PC-3 (cell line): ENCODE measurements around the gene FAM72C. TPM values are rescaled to one million over a fixed set of nuclear protein-coding genes. Genes with fewer than 3 reads are reported as not detected.
A peak's percentile ranks its signal among the peaks of the same experiment; 100 is the strongest.
"Not testable (repeated sequence)": the region's sequence is repeated elsewhere in the genome, so short reads cannot be mapped to it uniquely, and the experiment has no call there.

Experiments
- ATAC-seq: fragments of 200-7000 bp; cut with Tn5 transposase; 2 replicates; pipeline ENCODE4 v1.9.1; 2020; ENCODE audit warnings: mild to moderate bottlenecking, moderate library complexity
- Bru-seq: library from RNA; stranded (reverse); fragments of 400-500 nt; gene quantifications from one replicate; lab custom pipeline; 2021; lab: Mats Ljungman, UMichigan
- BruChase-seq, 2 experiments: library from RNA; stranded (reverse); fragments of 400-500 nt; gene quantifications; one replicate each; lab custom pipeline; 2021; lab: Mats Ljungman, UMichigan
- BruUV-seq: library from RNA; stranded (reverse); fragments of 400-500 nt; replicated peaks from 2 replicates; lab custom pipeline; 2021; lab: Mats Ljungman, UMichigan
- CTCF ChIA-PET: fragments of 300-600 bp; sonication (Branson Sonifier 250); formaldehyde crosslinking; loops from one replicate; lab custom pipeline; 2022; ENCODE audit warnings: antibody characterized with exemption; lab: Charles Lee
- POLR2A ChIA-PET: fragments of 300-600 bp; sonication (Branson Sonifier 250); formaldehyde crosslinking; loops from one replicate; lab custom pipeline; 2022; ENCODE audit warnings: antibody characterized with exemption; ENCODE audit not compliant: unreplicated experiment; lab: Charles Lee
- DNase-seq: peaks from one replicate; pipeline ENCODE4 v3.0.0-alpha.2; 2015
- H2AFZ ChIP-seq: fragments of 300-600 bp; sonication (generic); 2 replicates; pipeline ENCODE4 v1.6.0; 2016; ENCODE audit warnings: antibody characterized with exemption, low read length
- H3F3A ChIP-seq: fragments of 300-600 bp; sonication (generic); one replicate; pipeline ENCODE4 v1.6.0; 2017; ENCODE audit warnings: antibody characterized with exemption, low read length, control low read depth, mild to moderate bottlenecking; ENCODE audit not compliant: unreplicated experiment
- H3K27ac ChIP-seq: fragments of 300-600 bp; sonication (generic); 2 replicates; pipeline ENCODE4 v1.5.1; 2016; ENCODE audit warnings: mild to moderate bottlenecking, low read length
- H3K27me3 ChIP-seq: fragments of 300-600 bp; sonication (generic); 2 replicates; pipeline ENCODE4 v1.6.1; 2016; ENCODE audit warnings: low read length, mixed read lengths
- H3K36me3 ChIP-seq: fragments of 300-600 bp; sonication (generic); 2 replicates; pipeline ENCODE4 v1.6.1; 2016; ENCODE audit warnings: low read depth, mixed run types, low read length, mixed read lengths
- H3K4me1 ChIP-seq: fragments of 300-600 bp; sonication (generic); 2 replicates; pipeline ENCODE4 v1.5.1; 2016; ENCODE audit warnings: low read length; ENCODE audit not compliant: insufficient read depth
- H3K4me2 ChIP-seq: fragments of 300-600 bp; sonication (generic); 2 replicates; pipeline ENCODE4 v1.6.0; 2016; ENCODE audit warnings: low read length
- H3K4me3 ChIP-seq: fragments of 300-600 bp; sonication (generic); 2 replicates; pipeline ENCODE4 v1.5.1; 2016; ENCODE audit warnings: mild to moderate bottlenecking, low read length, mixed read lengths
- H3K79me2 ChIP-seq: fragments of 300-600 bp; sonication (generic); 2 replicates; pipeline ENCODE4 v1.6.1; 2017; ENCODE audit warnings: low read length, mixed read lengths
- H3K9ac ChIP-seq: fragments of 300-600 bp; sonication (generic); 2 replicates; pipeline ENCODE4 v1.6.0; 2016; ENCODE audit warnings: mild to moderate bottlenecking, low read length
- H3K9me2 ChIP-seq: fragments of 300-600 bp; sonication (generic); replicated peaks from 2 replicates; pipeline ENCODE4 v1.6.1; 2016; ENCODE audit warnings: mixed run types, low read length, mixed read lengths
- H3K9me3 ChIP-seq: fragments of 300-600 bp; sonication (generic); 2 replicates; pipeline ENCODE4 v1.6.1; 2016; ENCODE audit warnings: low read length, mixed read lengths
- H4K20me1 ChIP-seq: fragments of 300-600 bp; sonication (generic); 2 replicates; pipeline ENCODE4 v1.6.1; 2016; ENCODE audit warnings: low read length, mixed read lengths
- intact Hi-C: fragments of 100-400 bp; cut with micrococcal nuclease; formaldehyde crosslinking; loops from 2 replicates; pipeline ENCODE4 v1.9.0; 2023
- long read RNA-seq: library from polyadenylated mRNA; unstranded; transcript quantifications from one replicate; pipeline ENCODE4 v2.0.0, GENCODE V29; 2021; ENCODE audit not compliant: unreplicated experiment
- total RNA-seq: library from RNA; depleted of rRNA; stranded (reverse); fragments of >200 nt; gene quantifications from 2 replicates; pipeline ENCODE4 v1.2.3, GENCODE V29; 2014; rRNA removed

The FAM72C gene
- 4.3 and 7.3 TPM in 2 replicates for total RNA-seq
- percentile 35 among the genes with signal in this experiment for Bru-seq, nascent RNA
- BruChase-seq, experiment 1, labeled RNA remaining after a 6-hour chase, result percentile 40 among the genes with signal in this experiment
- BruChase-seq, experiment 2, labeled RNA remaining after a 2-hour chase, result percentile 19 among the genes with signal in this experiment
- long read RNA-seq, partial matches to known transcripts, result 0 of 5 reads
- long read RNA-seq, other reads (novel, unspliced or antisense), result 2 of 5 reads

DNA sequence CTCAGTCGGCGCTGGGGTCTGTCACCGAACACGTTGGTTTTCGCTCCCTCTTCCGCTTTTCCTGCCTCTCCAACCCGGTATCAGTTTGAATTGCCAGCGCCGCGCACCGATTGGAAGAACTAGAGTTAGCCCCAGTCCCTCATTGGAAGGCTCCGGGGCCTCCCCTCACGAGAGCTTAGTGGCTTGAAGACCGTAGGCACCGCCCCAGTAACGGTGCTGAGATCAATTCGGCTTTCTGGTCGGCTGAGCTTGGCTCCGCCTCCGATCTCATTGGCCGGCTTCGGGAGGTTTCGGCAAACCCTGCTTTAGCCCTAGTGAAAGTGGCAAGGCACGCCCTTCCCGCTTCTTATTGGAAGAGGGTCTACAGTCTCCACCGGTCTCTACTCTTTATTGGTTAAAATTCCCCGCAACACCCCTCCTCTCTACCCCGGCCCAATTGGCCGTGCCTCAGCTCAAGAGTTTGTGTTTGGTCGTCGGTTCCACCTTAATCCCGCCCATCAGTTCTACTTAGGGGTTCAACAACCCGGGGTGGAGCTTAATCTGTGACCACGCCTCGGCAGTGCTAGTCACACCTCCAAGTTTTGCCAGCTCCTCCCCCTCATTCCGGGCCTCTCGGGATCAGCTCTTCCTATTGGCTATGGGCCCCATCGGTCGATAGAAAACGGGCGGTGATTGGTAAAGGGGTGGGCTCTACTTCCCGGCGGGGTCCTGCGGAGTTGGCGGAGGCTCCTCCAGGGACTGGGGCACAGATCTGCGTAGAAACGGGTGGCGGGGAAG lies at the start of gene FAM72C:
FAM72C (minus strand) TSS at position 63 of the 777 bp plus-strand sequence. CDS start 845 bp downstream, outside the sequence.
- peak; percentile 69 for ATAC-seq

DNA sequence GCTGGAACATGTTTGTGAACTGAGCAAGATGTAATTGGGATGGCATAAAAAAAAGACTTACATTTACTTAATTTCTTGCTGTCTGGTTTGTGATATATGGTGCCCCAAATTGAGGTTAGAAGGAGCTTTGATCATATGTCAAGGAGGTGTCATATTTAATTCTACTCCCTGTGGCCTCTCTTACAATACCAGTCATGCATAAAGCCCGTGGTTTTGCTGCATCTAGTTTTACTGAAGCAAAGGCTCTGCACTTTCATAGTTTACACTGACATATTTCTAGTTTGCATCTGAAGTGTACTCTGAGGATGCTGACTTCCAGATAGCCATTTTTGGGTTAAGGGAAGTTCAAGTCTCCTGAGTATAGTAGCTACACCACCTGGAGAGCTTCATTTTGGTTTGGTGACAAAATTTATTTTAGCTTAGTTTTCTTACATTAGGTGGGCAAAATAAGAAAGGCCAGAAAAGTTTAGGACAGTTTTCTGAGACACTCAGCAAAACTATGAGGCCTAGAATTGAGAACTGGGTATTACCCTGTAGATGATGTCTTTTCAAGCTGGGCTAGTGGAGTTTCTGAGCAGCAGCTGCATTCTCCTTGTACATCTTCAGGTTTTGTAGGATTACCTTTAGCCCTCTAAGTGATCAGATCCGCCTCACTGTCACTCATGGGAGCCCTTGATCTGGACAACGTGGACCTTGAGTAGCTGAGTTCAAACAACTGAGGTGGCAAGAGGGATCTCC lies 48.4 kb upstream of the FAM72C start:
- H3K27ac ChIP-seq, H3K4me3 ChIP-seq, H3K27me3 ChIP-seq, POLR2A ChIA-PET, H3F3A ChIP-seq, DNase-seq, H3K79me2 ChIP-seq, H2AFZ ChIP-seq, H4K20me1 ChIP-seq, H3K4me2 ChIP-seq, H3K9me3 ChIP-seq, CTCF ChIA-PET, H3K9me2 ChIP-seq, BruUV-seq, H3K4me1 ChIP-seq, H3K36me3 ChIP-seq, intact Hi-C loops, H3K9ac ChIP-seq: not testable (repeated sequence)
- peak; percentile 24; the same call in 1 of the 2 replicates for ATAC-seq

More for the DNA sequence above, at the start of gene FAM72C:
- H3K9me2 ChIP-seq, H3K4me1 ChIP-seq, BruUV-seq, H3K9me3 ChIP-seq, H3K27me3 ChIP-seq, H3K9ac ChIP-seq, H3F3A ChIP-seq, H2AFZ ChIP-seq, intact Hi-C loops, H3K4me2 ChIP-seq, POLR2A ChIA-PET, H3K36me3 ChIP-seq, H3K27ac ChIP-seq, CTCF ChIA-PET, H3K79me2 ChIP-seq, DNase-seq, H3K4me3 ChIP-seq, H4K20me1 ChIP-seq: not testable (repeated sequence)

DNA sequence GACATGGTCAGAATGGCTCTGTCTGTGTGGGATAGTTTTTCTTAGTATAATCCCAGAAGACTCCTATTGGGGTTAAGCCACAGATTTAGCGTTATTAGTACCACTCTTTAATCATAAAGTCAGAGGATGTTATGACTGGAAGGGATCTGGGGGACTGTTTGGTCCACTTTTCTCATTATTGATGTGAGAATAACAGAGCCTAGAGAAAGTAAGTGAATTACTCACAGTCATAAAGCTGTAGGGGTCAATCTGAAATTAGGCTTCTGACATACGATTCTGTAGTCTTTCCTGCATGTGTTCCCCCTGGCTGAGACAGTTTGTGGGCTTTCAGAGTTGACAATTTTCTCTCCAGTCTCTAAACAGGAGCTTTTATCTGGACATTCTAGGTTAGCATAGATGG lies 47.3 kb upstream of the FAM72C start:
- POLR2A ChIA-PET, H3K4me2 ChIP-seq, H3K27me3 ChIP-seq, intact Hi-C loops, BruUV-seq, H3K36me3 ChIP-seq, CTCF ChIA-PET, H3K79me2 ChIP-seq, H3K4me1 ChIP-seq, H3K9me3 ChIP-seq, H3K4me3 ChIP-seq, H3K9me2 ChIP-seq, H2AFZ ChIP-seq, ATAC-seq, H3K27ac ChIP-seq, H4K20me1 ChIP-seq, H3K9ac ChIP-seq, H3F3A ChIP-seq, DNase-seq: not testable (repeated sequence)

DNA sequence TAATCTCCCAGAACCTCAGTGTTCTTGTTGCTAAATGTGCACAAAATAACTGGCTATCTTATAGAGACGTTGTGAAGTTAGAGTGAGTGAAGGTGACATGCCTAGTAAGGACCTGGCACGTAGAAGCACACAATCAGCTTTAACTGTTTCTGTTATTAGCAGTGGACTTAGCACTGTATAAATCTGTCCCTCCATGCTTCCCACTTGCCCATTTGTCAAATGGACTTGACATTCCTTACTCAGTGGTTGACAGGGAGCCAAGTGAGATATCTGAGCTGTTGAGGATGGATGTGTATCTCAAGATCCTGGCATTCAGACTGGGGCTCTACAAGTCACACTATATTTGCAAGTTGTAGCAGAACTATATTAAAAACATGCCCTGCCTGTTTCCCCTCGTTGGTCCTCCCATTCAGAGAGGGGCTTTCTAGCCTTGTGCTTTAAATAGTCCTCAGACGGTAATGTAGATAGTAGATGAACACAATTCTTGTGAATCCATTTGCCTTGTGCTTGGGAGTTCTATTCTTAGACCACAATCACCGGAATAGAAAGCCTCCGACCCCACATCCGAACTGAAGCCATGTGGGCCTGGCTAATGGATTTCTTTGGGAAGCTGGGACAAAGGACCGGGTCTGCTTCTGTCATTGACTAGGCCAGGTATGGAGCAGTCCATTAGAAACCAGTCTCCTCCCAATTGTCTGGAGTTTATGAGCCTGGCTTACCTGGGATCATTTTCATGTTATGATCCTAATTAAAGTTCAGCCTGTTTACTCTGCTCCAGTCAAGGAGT lies 43.6 kb upstream of the FAM72C start:
- H3K36me3 ChIP-seq, CTCF ChIA-PET, H3K4me1 ChIP-seq, H3K9ac ChIP-seq, DNase-seq, H3K9me3 ChIP-seq, H3K4me3 ChIP-seq, POLR2A ChIA-PET, H3F3A ChIP-seq, H3K27me3 ChIP-seq, H4K20me1 ChIP-seq, BruUV-seq, H3K9me2 ChIP-seq, H3K79me2 ChIP-seq, H3K4me2 ChIP-seq, ATAC-seq, H2AFZ ChIP-seq, intact Hi-C loops, H3K27ac ChIP-seq: not testable (repeated sequence)

DNA sequence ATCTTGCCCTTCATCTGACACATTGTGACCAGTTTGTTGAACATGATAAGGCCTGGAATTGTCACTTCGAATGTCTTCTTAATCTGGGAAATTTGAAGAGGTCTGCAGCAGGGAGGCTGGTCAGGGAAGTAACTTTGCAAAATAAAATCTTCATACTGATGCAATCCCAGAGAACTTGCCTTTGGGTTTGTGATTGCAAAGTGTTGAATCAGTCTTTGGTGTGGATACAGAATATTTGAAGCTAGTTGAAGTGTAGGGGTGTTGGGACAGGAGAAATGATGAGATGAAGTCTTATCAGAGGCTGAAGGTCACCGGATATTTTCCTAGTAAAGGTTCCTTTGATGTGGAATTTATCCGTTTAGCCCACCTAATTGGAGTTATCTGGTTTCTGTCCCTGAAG lies 42.7 kb upstream of the FAM72C start:
- POLR2A ChIA-PET, result not testable (repeated sequence)

DNA sequence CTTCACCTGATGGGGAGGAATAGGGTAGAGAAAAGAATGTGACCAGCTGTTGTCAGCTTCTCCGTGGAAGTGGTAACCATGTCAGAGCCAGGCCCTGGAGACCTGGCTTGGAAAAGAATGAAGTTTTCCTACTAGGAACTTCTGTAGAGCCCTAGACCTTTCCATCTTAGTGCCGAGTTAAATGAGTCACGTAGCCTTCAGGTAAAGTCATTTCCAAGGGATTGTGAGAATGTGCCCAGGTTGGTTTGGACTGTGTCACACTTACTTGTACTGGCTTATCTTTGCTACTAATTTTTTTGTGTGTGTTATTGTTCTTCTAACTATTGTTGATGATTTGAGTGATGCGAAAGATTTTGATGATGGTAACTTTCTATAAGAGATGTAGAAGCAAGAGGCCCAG lies 42.3 kb upstream of the FAM72C start:
- H3K79me2 ChIP-seq, BruUV-seq, H3K9ac ChIP-seq, H3K36me3 ChIP-seq, ATAC-seq, H3K27ac ChIP-seq, DNase-seq, H3K4me3 ChIP-seq, POLR2A ChIA-PET, H3K4me1 ChIP-seq, H3F3A ChIP-seq, intact Hi-C loops, H2AFZ ChIP-seq, H3K9me2 ChIP-seq, H3K4me2 ChIP-seq, H4K20me1 ChIP-seq, H3K9me3 ChIP-seq, H3K27me3 ChIP-seq, CTCF ChIA-PET: not testable (repeated sequence)

More for the DNA sequence above, 42.7 kb upstream of the FAM72C start:
- H3K9me3 ChIP-seq, CTCF ChIA-PET, H3K9ac ChIP-seq, H3K9me2 ChIP-seq, H3K36me3 ChIP-seq, H3K27me3 ChIP-seq, H3K79me2 ChIP-seq, BruUV-seq, DNase-seq, H3K4me2 ChIP-seq, H2AFZ ChIP-seq, H3K4me1 ChIP-seq, H3K27ac ChIP-seq, ATAC-seq, H3K4me3 ChIP-seq, H3F3A ChIP-seq, H4K20me1 ChIP-seq, intact Hi-C loops: not testable (repeated sequence)
